HepG2 (cell line): Measurements from ENCODE around the gene PTGDR2. TPM values are rescaled to one million over a fixed set of nuclear protein-coding genes. Genes with fewer than 3 reads are reported as not detected.

ENCODE experiments used
- ATAC-seq: fragments of 200-7000 bp; cut with Tn5 transposase; 3 replicates; pipeline ENCODE4 v1.9.1; 2020; ENCODE audit warnings: mild to moderate bottlenecking, moderate library complexity
- BruUV-seq: library from RNA; stranded (reverse); fragments of 400-500 nt; replicated peaks from 2 replicates; lab custom pipeline; 2021; lab: Mats Ljungman, UMichigan
- CTCF ChIA-PET: fragments of 300-600 bp; formaldehyde crosslinking; extraction: SDS; loops from one replicate; lab custom pipeline; 2021; ENCODE audit warnings: low total read pairs, inconsistent platforms, low intra/inter-chr PET ratio; lab: Yijun Ruan, JAX
- POLR2A ChIA-PET: fragments of 350-600 bp; sonication (Branson Sonifier 250); formaldehyde crosslinking; loops from one replicate; lab custom pipeline; 2020; ENCODE audit warnings: antibody characterized with exemption, inconsistent platforms; lab: Yijun Ruan, JAX
- DNase-seq: peaks from one replicate; pipeline ENCODE4 v3.0.0-alpha.2; 2015; ENCODE audit warnings: low spot score
- FAIRE-seq: peaks from 3 replicates; lab custom pipeline; 2011; peaks lifted over from hg19 to GRCh38; lab: Jason Lieb, UNC
- H2AFZ ChIP-seq: one replicate; pipeline ENCODE4 v1.6.1; 2011; ENCODE audit warnings: low read length, inconsistent platforms
- H3K27ac ChIP-seq: fragments of 300-600 bp; 3 replicates; pipeline ENCODE4 v1.8.0; 2011; ENCODE audit warnings: mixed run types, mild to moderate bottlenecking, mixed read lengths, low read length, inconsistent platforms; ENCODE audit not compliant: insufficient read depth; ENCODE audit errors: extremely low read length
- H3K27me3 ChIP-seq, 2 experiments: fragments of 200-600 bp in 1 of 2; 2 replicates in 1 of 2; 3 replicates in 1 of 2; pipeline versions ENCODE4 v1.6.0 to v1.8.0; 2011; ENCODE audit warnings: low read length in 2 of 2, mild to moderate bottlenecking in 2 of 2, moderate library complexity in 2 of 2, inconsistent platforms in 1 of 2; ENCODE audit not compliant: insufficient read depth in 2 of 2, control insufficient read depth in 1 of 2
- H3K36me3 ChIP-seq, 2 experiments: fragments of 200-600 bp in 1 of 2; replicated peaks in 1 of 2; 2 replicates in 1 of 2; 3 replicates in 1 of 2; pipeline versions ENCODE4 v1.5.1 to v1.8.0; 2011; ENCODE audit warnings: low read length in 2 of 2, inconsistent platforms in 1 of 2; ENCODE audit not compliant: insufficient read depth in 2 of 2, control insufficient read depth in 1 of 2
- H3K4me1 ChIP-seq: 2 replicates; pipeline ENCODE4 v1.5.1; 2012; ENCODE audit warnings: low read length, inconsistent platforms; ENCODE audit not compliant: insufficient read depth
- H3K4me2 ChIP-seq: 2 replicates; pipeline ENCODE4 v1.6.0; 2011; ENCODE audit warnings: low read depth, low read length, inconsistent platforms
- H3K4me3 ChIP-seq, 3 experiments: fragments of 200-600 bp in 1 of 3; sonication (generic), shearing (Covaris generic) in 1 of 3; replicated peaks in 1 of 3; 2 replicates each; pipeline ENCODE4 v1.5.1; 2011 to 2016; ENCODE audit warnings: low read length in 3 of 3, inconsistent platforms in 2 of 3, low read depth in 2 of 3, mild to moderate bottlenecking in 2 of 3, control low read depth in 1 of 3, mixed read lengths in 1 of 3; ENCODE audit not compliant: insufficient read depth in 1 of 3
- H3K79me2 ChIP-seq: one replicate; pipeline ENCODE4 v1.6.1; 2011; ENCODE audit warnings: low read length, inconsistent platforms; ENCODE audit not compliant: insufficient read depth
- H3K9ac ChIP-seq: 2 replicates; pipeline ENCODE4 v1.6.0; 2011; ENCODE audit warnings: mild to moderate bottlenecking, low read depth, low read length, inconsistent platforms; ENCODE audit not compliant: insufficient read depth
- H3K9me3 ChIP-seq: 2 replicates; pipeline ENCODE4 v1.5.1; 2012; ENCODE audit warnings: mild to moderate bottlenecking, low read length
- H4K20me1 ChIP-seq: 2 replicates; pipeline ENCODE4 v1.6.0; 2011; ENCODE audit warnings: inconsistent platforms, mild to moderate bottlenecking, low read length, moderate library complexity; ENCODE audit not compliant: insufficient read depth
- HOXA5 ChIP-seq: sonication (generic); formaldehyde crosslinking; IDR thresholded peaks from 2 replicates; pipeline ENCODE4 v1.4.0; 2020; ENCODE audit warnings: missing genetic modification reagents
- KDM1A ChIP-seq: IDR thresholded peaks from 2 replicates; pipeline ENCODE4 v1.6.1; 2016; ENCODE audit warnings: missing compliant biosample characterization
- KDM6A ChIP-seq: IDR thresholded peaks from 2 replicates; pipeline ENCODE4 v1.6.1; 2016; ENCODE audit warnings: low read depth
- NCOA2 ChIP-seq: sonication (generic); formaldehyde crosslinking; IDR thresholded peaks from 2 replicates; pipeline ENCODE4 v1.8.0; 2022; ENCODE audit warnings: inconsistent platforms
- NCOR1 ChIP-seq: fragments of 200-600 bp; sonication (generic); IDR thresholded peaks from 2 replicates; pipeline ENCODE4 v1.7.0; 2017; ENCODE audit warnings: antibody characterized with exemption, low read length, borderline replicate concordance
- NRL ChIP-seq: sonication (generic); formaldehyde crosslinking; IDR thresholded peaks from 2 replicates; pipeline ENCODE4 v1.5.0; 2020; ENCODE audit warnings: missing genetic modification reagents, mild to moderate bottlenecking, moderate library complexity, borderline replicate concordance
- POGZ ChIP-seq: sonication (generic); formaldehyde crosslinking; IDR thresholded peaks from 2 replicates; pipeline ENCODE4 v1.4.0; 2020; ENCODE audit warnings: mild to moderate bottlenecking, missing genetic modification reagents
- TOE1 ChIP-seq: sonication (generic); formaldehyde crosslinking; IDR thresholded peaks from 2 replicates; pipeline ENCODE4 v1.4.0; 2020; ENCODE audit warnings: mild to moderate bottlenecking, missing genetic modification reagents
- ZFP37 ChIP-seq: sonication (generic); formaldehyde crosslinking; IDR thresholded peaks from 2 replicates; pipeline ENCODE4 v1.4.0; 2020; ENCODE audit warnings: missing genetic modification reagents, borderline replicate concordance
- ZNF569 ChIP-seq: sonication (generic); formaldehyde crosslinking; IDR thresholded peaks from 2 replicates; pipeline ENCODE4 v1.5.0; 2020; ENCODE audit warnings: mild to moderate bottlenecking, missing genetic modification reagents, moderate library complexity, borderline replicate concordance
- WGBS: methylation state at CpG from one replicate; pipeline ENCODE4 v1.1.6; 2017; ENCODE audit warnings: low lambda C conversion rate; 5-methylcytosine and 5-hydroxymethylcytosine counted together
- in situ Hi-C: cut with HindIII; loops from 2 replicates; pipeline ENCODE4 v1.10.0; 2017; ENCODE audit warnings: low pct_unique_long_range_greater_than_20kb; ENCODE audit not compliant: extremely low pct_ligation_motif_present
- intact Hi-C: fragments of 100-400 bp; cut with micrococcal nuclease; formaldehyde crosslinking; loops from one replicate; pipeline ENCODE4 v1.10.0; 2022; ENCODE audit not compliant: unreplicated experiment
- polyA plus RNA-seq, 8 experiments: library from polyadenylated mRNA; depleted of rRNA in 3 of 8; stranded (reverse) in 7 of 8; unstranded in 1 of 8; fragments of >200 nt; fragmentation: Illumina TruSeq in 4 of 8; extraction: Trizol in 4 of 8; gene quantifications; 2 replicates each; pipeline versions ENCODE4 v1.2.1 to v1.2.3, GENCODE V29; 2011 to 2016; ENCODE audit warnings: low read depth in 4 of 8, missing spikeins in 1 of 8, mixed read lengths in 1 of 8; ENCODE audit not compliant: insufficient read depth in 1 of 8
- total RNA-seq, 5 experiments: library from RNA; depleted of rRNA; stranded (reverse); fragments of >200 nt; fragmentation: Illumina TruSeq; extraction: Trizol; gene quantifications; 2 replicates each; pipeline ENCODE4 v1.2.3, GENCODE V29; 2016; ENCODE audit warnings: low read depth in 1 of 5
- TF ChIP-seq, protein P1 (sequence below): sonication (generic); formaldehyde crosslinking; conservative IDR thresholded peaks from 2 replicates; pipeline ENCODE4 v1.4.0; 2020; ENCODE audit warnings: missing genetic modification reagents

The PTGDR2 gene
- total and polyA plus RNA-seq, 2 of the 13 experiments (the other 11 are each of a cell fraction or from before 2014, with no cell fraction given), result 1.9 to 2.5 TPM

DNA sequence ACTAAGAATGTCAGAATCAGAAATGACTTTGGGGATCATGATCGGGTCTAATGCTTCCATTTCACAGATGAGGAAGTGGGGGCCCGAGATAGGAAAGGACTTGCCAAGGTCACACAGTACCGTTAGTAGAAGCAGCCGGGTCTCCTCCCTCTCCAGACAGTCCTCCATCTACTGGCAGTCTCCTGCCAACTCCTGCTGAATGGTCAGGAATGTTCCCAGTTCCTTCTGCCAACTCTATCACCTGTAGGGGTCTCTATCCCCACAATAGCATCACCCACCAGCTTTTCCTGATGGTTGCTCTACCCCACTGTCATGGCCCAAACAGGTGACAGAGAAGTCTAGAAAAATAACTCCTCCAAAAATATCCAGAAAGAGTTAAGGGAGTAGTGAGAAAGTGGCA lies 37.7 kb downstream of the PTGDR2 start:
- H2AFZ ChIP-seq, result no peak overlapping the region
- H3K79me2 ChIP-seq, result no peaks in the 10 kb centered on the region
- ATAC-seq, result no peak
- no peak overlapping the region for H3K4me2 ChIP-seq
- no TSS peak for BruUV-seq
- WGBS, result 2% methylated on average over 4 of the region's 4 CpGs
- H3K4me3 ChIP-seq, result no peak overlapping the region
- H3K36me3 ChIP-seq, result no peaks in the 10 kb centered on the region
- H4K20me1 ChIP-seq, result no peaks in the 10 kb centered on the region
- no peak for FAIRE-seq
- CTCF ChIA-PET, result no interaction called here
- POLR2A ChIA-PET, result no interaction called here
- peaks cover 11% of the 10 kb centered on the region for H3K9me3 ChIP-seq
- intact Hi-C loops, result no loop called here
- TF ChIP-seq TOE1 (no peak), NRL (CRISPR knock-in tag) (no peak), ZFP37 (CRISPR knock-in tag) (no peak), NCOA2 (CRISPR knock-in tag) (no peak), POGZ (no peak), HOXA5 (CRISPR knock-in tag) (no peak), NCOR1 (no peak), ZNF569 (CRISPR knock-in tag) (no peak), KDM1A (CRISPR knock-in tag) (no peak), KDM6A (CRISPR knock-in tag) (no peak)
- TF ChIP-seq, protein P1, sequence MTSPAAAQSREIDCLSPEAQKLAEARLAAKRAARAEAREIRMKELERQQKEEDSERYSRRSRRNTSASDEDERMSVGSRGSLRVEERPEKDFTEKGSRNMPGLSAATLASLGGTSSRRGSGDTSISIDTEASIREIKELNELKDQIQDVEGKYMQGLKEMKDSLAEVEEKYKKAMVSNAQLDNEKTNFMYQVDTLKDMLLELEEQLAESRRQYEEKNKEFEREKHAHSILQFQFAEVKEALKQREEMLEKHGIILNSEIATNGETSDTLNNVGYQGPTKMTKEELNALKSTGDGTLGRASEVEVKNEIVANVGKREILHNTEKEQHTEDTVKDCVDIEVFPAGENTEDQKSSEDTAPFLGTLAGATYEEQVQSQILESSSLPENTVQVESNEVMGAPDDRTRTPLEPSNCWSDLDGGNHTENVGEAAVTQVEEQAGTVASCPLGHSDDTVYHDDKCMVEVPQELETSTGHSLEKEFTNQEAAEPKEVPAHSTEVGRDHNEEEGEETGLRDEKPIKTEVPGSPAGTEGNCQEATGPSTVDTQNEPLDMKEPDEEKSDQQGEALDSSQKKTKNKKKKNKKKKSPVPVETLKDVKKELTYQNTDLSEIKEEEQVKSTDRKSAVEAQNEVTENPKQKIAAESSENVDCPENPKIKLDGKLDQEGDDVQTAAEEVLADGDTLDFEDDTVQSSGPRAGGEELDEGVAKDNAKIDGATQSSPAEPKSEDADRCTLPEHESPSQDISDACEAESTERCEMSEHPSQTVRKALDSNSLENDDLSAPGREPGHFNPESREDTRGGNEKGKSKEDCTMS (CRISPR knock-in tag), result no peak
- no peak overlapping the region for H3K27ac ChIP-seq
- DNase-seq, result no peak
- H3K4me1 ChIP-seq, result peaks cover 7% of the 10 kb centered on the region
- H3K27me3 ChIP-seq, result peaks cover 3 to 19% of the 10 kb centered on the region in 2 experiments; a peak in 3 of 5 replicates
- in situ Hi-C loops, result no loop called here
- no peak overlapping the region for H3K9ac ChIP-seq
